Lower leg skin (tissue), 4 donors: Measurements from ENCODE around the gene COMMD1. TPM values are rescaled to one million over a fixed set of nuclear protein-coding genes. Genes with fewer than 3 reads are reported as not detected.
"Not testable (repeated sequence)": the region's sequence is repeated elsewhere in the genome, so short reads cannot be mapped to it uniquely, and the experiment has no call there.

Experiments used
- DNase-seq, 2 donors: peaks; one replicate each; pipeline ENCODE4 v3.0.0-alpha.2; 2019; ENCODE audit warnings: low spot score in 2 of 2
- H3K4me3 ChIP-seq: fragments of 200-600 bp; sonication (generic); 2 replicates; pipeline ENCODE4 v1.5.1; 2017; ENCODE audit warnings: mild to moderate bottlenecking, low read depth; ENCODE audit not compliant: poor library complexity, severe bottlenecking
- POLR2A ChIP-seq, 2 donors: fragments of 450-650 bp; IDR thresholded peaks; one replicate each; pipeline ENCODE4 v1.6.1; 2016 to 2017; ENCODE audit warnings: antibody characterized with exemption in 2 of 2, mild to moderate bottlenecking in 1 of 2, moderate library complexity in 1 of 2
- WGBS, 2 donors: methylation state at CpG; one replicate each; pipeline ENCODE4 v1.1.5; 2018; 5-methylcytosine and 5-hydroxymethylcytosine counted together
- intact Hi-C: fragments of 100-400 bp; cut with DNase I; formaldehyde crosslinking; loops from one replicate; pipeline ENCODE4 v1.15.0; 2023; ENCODE audit warnings: low total_unique reads
- total RNA-seq, 4 donors: library from RNA; depleted of rRNA; stranded (reverse); fragments of >200 nt; gene quantifications; one replicate each; pipeline ENCODE4 v1.1.0, GENCODE V29; 2016
- TF ChIP-seq, protein P1 (sequence below), 3 donors: fragments of 450-650 bp; IDR thresholded peaks; one replicate each; pipeline ENCODE4 v1.5.1; 2016; ENCODE audit warnings: antibody characterized with exemption in 3 of 3, mild to moderate bottlenecking in 3 of 3, moderate library complexity in 2 of 3

COMMD1 gene
- total RNA-seq, 4 donors from 2014 or later, result 39.2 to 46.9 (median 43.1) TPM

DNA sequence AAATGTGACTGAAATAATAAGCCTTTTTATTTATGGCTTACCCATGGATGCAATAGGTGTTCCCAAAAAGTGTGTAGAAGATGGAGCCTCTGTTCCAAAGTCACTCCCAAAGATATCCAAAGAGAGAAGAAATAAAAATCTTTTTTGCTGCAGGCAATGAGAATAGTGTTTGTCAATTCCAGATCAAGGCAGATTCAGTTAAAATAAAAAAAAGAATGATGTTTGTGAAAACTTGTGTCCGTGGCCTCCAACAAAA is 43.9 kb downstream of the COMMD1 start:
- 61 to 71% methylated on average over 1 of the region's 1 CpG for WGBS, 2 donors
- no peak overlapping the region for H3K4me3 ChIP-seq
- DNase-seq, result no peak
- no peak for TF ChIP-seq POLR2A (IDR thresholded peaks at IDR 0.05)
- TF ChIP-seq, protein P1, sequence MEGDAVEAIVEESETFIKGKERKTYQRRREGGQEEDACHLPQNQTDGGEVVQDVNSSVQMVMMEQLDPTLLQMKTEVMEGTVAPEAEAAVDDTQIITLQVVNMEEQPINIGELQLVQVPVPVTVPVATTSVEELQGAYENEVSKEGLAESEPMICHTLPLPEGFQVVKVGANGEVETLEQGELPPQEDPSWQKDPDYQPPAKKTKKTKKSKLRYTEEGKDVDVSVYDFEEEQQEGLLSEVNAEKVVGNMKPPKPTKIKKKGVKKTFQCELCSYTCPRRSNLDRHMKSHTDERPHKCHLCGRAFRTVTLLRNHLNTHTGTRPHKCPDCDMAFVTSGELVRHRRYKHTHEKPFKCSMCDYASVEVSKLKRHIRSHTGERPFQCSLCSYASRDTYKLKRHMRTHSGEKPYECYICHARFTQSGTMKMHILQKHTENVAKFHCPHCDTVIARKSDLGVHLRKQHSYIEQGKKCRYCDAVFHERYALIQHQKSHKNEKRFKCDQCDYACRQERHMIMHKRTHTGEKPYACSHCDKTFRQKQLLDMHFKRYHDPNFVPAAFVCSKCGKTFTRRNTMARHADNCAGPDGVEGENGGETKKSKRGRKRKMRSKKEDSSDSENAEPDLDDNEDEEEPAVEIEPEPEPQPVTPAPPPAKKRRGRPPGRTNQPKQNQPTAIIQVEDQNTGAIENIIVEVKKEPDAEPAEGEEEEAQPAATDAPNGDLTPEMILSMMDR (IDR thresholded peaks at IDR 0.05), result no peak
- intact Hi-C loops, result no loop called here

DNA sequence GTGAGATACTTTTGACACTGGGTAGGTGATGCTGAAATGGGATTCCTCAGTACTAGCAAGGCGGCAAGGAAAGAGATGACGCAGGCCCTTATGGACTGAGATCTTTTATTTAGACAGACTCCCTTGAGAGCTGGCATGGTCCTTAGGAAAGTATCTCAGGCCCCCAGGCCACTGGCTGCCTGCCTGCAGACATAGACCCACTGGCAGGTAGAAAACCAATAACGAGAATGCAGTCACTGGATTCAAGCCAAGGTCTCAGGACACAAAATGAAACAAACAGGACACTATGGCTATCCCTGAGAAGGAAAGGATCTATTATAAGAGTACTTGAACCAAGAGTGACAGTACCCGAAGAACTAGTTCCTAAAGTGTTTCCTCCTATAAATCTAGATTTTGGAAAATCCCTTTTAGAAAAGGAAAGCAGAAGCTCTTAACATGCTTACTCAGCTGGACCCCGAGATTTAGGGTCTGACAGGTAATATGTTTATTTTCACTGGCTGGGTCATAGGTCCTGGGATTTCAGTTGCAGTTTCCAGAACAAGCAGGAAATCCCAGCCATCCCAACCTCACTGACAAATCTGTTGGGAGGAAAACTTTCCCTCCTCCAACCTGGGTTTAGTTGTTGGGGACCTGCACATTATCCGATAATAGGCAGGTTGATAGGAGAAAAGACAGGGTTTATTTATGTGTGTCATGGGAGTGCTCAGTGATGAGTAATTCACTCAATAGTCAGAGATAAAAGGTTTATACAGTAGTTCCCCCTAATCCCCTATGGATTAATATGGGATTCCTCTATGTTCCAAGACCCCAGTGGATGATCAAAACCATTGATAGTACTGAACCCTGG is 44.5 kb downstream of the COMMD1 start:
- H3K4me3 ChIP-seq, result no peak overlapping the region
- 55 to 58% methylated on average over 6 of the region's 6 CpGs for WGBS, 2 donors
- intact Hi-C loops, result no loop called here
- TF ChIP-seq POLR2A (IDR thresholded peaks at IDR 0.05), result no peak
- TF ChIP-seq, protein P1 (IDR thresholded peaks at IDR 0.05), result no peak
- no peak for DNase-seq

GRCh38 chr2:61950571-61951315 is 45.3 kb downstream of the COMMD1 start:
- DNase-seq, result no peak
- H3K4me3 ChIP-seq, result no peak overlapping the region
- intact Hi-C loops, result no loop called here
- 79 to 84% methylated on average over 9 of the region's 9 CpGs for WGBS, 2 donors
- no peak for TF ChIP-seq POLR2A (IDR thresholded peaks at IDR 0.05)
- TF ChIP-seq, protein P1 (IDR thresholded peaks at IDR 0.05), result no peak

DNA sequence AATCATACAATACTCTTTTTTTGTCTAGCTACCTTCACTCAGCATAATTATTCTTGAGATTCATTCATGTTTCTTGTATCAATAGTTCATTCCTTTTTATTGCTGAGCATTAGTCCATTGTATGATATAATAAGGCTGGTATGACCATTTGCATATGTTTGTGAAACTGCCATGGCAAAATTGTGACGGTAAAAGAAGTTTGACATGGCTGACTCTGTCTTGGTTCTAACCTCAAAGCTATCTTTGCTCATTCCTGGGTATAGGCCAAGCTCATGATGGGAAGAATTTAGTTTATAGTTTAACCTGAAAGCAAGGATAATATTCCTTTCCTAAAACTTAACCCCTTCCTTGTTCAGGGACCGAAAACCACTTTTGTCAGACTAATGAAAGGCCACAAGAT is 46.4 kb downstream of the COMMD1 start:
- H3K4me3 ChIP-seq, result no peak overlapping the region
- no peak for DNase-seq
- TF ChIP-seq, protein P1 (IDR thresholded peaks at IDR 0.05), result no peak
- TF ChIP-seq POLR2A (IDR thresholded peaks at IDR 0.05), result no peak
- WGBS, 2 donors, result 80 to 88% methylated on average over 2 of the region's 2 CpGs
- intact Hi-C loops, result no loop called here

GRCh38 chr2:61952288-61952687 is 46.8 kb downstream of the COMMD1 start:
- TF ChIP-seq POLR2A (IDR thresholded peaks at IDR 0.05), result no peak
- TF ChIP-seq, protein P1 (IDR thresholded peaks at IDR 0.05), result no peak
- 91 to 93% methylated on average over 1 of the region's 1 CpG for WGBS, 2 donors
- intact Hi-C loops, result no loop called here
- H3K4me3 ChIP-seq, result no peak overlapping the region
- DNase-seq, result no peak

GRCh38 chr2:61954856-61955255 is 49.4 kb downstream of the COMMD1 start:
- H3K4me3 ChIP-seq, intact Hi-C loops, DNase-seq: not testable (repeated sequence)
- WGBS, 2 donors, result 59 to 75% methylated on average over 9 of the region's 9 CpGs
